H1 (cell line): ENCODE measurements around the gene OR52A5. TPM values are rescaled to one million over a fixed set of nuclear protein-coding genes. Genes with fewer than 3 reads are reported as not detected.

Experiments
- CTCF ChIA-PET: fragments of 300-600 bp; sonication (Branson Sonifier 250); formaldehyde crosslinking; loops from one replicate; lab custom pipeline; 2021; ENCODE audit not compliant: partially characterized antibody; lab: Charles Lee
- POLR2A ChIA-PET: fragments of 300-600 bp; sonication (Branson Sonifier 250); formaldehyde crosslinking; loops from one replicate; lab custom pipeline; 2021; ENCODE audit warnings: inconsistent platforms; ENCODE audit not compliant: partially characterized antibody; lab: Charles Lee
- DNase-seq, 2 experiments: peaks; one replicate each; pipeline versions ENCODE4 v3.0.0 to v3.0.0-alpha.2; 2010 to 2022; ENCODE audit warnings: low spot score in 2 of 2, low read depth in 1 of 2, mixed read lengths in 1 of 2
- FAIRE-seq: peaks from 2 replicates; lab custom pipeline; 2011; peaks lifted over from hg19 to GRCh38; lab: Jason Lieb, UNC
- H2AFZ ChIP-seq: 2 replicates; pipeline ENCODE4 v1.8.1; 2012; ENCODE audit warnings: low read length, inconsistent platforms
- H2AK5ac ChIP-seq: 2 replicates; pipeline ENCODE4 v1.6.1; 2013; ENCODE audit warnings: low read depth, low read length
- H2BK120ac ChIP-seq: replicated peaks from 2 replicates; pipeline ENCODE3; 2013; ENCODE audit warnings: low read depth, low read length, inconsistent platforms
- H2BK12ac ChIP-seq: 2 replicates; pipeline ENCODE4 v1.6.1; 2013; ENCODE audit warnings: low read depth, low read length
- H2BK15ac ChIP-seq: 2 replicates; pipeline ENCODE4 v1.6.1; 2013; ENCODE audit warnings: low read length
- H2BK20ac ChIP-seq: 2 replicates; pipeline ENCODE4 v1.6.1; 2013; ENCODE audit warnings: low read length
- H2BK5ac ChIP-seq: 2 replicates; pipeline ENCODE4 v1.6.1; 2013; ENCODE audit warnings: low read depth, low read length
- H3K14ac ChIP-seq: 2 replicates; pipeline ENCODE4 v1.6.1; 2013; ENCODE audit warnings: inconsistent platforms; ENCODE audit not compliant: insufficient read length
- H3K18ac ChIP-seq: 2 replicates; pipeline ENCODE4 v1.6.1; 2013; ENCODE audit warnings: low read length; ENCODE audit errors: extremely low read depth
- H3K23ac ChIP-seq: 2 replicates; pipeline ENCODE4 v1.6.1; 2013; ENCODE audit warnings: inconsistent platforms; ENCODE audit not compliant: insufficient read length
- H3K23me2 ChIP-seq: 2 replicates; pipeline ENCODE4 v1.6.1; 2013; ENCODE audit warnings: low read depth, low read length
- H3K27ac ChIP-seq: 2 replicates; pipeline ENCODE4 v1.6.1; 2011; ENCODE audit warnings: low read depth, low read length, inconsistent platforms
- H3K27me3 ChIP-seq, 4 experiments: replicated peaks in 1 of 4; 1 replicate in 1 of 4; 2 replicates in 3 of 4; pipeline versions ENCODE4 v1.6.1 to v1.8.1; 2011 to 2013; ENCODE audit warnings: low read length in 3 of 4, mild to moderate bottlenecking in 3 of 4, inconsistent platforms in 2 of 4, mixed read lengths in 2 of 4, moderate library complexity in 1 of 4; ENCODE audit not compliant: control insufficient read depth in 3 of 4, insufficient read depth in 3 of 4; ENCODE audit errors: extremely low read depth in 1 of 4
- H3K36me3 ChIP-seq, 4 experiments: 2 replicates each; pipeline versions ENCODE4 v1.6.1 to v1.8.1; 2011 to 2013; ENCODE audit warnings: mild to moderate bottlenecking in 4 of 4, low read length in 3 of 4, moderate library complexity in 2 of 4, control low read depth in 1 of 4, inconsistent platforms in 1 of 4; ENCODE audit not compliant: insufficient read depth in 4 of 4, control insufficient read depth in 2 of 4
- H3K4ac ChIP-seq: replicated peaks from 2 replicates; pipeline ENCODE3; 2013; ENCODE audit warnings: low read length, low read depth, mixed read lengths, inconsistent platforms; ENCODE audit not compliant: insufficient read length
- H3K4me1 ChIP-seq, 4 experiments: replicated peaks in 1 of 4; 1 replicate in 1 of 4; 2 replicates in 3 of 4; pipeline versions ENCODE4 v1.6.1 to v1.8.1; 2011 to 2013; ENCODE audit warnings: low read length in 3 of 4, inconsistent platforms in 2 of 4, mixed read lengths in 1 of 4; ENCODE audit not compliant: insufficient read depth in 4 of 4, control insufficient read depth in 3 of 4
- H3K4me2 ChIP-seq, 2 experiments: 2 replicates each; pipeline versions ENCODE4 v1.6.1 to v1.8.1; 2011 to 2013; ENCODE audit warnings: low read depth in 2 of 2, low read length in 2 of 2, control low read depth in 1 of 2, inconsistent platforms in 1 of 2, mild to moderate bottlenecking in 1 of 2; ENCODE audit not compliant: insufficient read depth in 1 of 2
- H3K4me3 ChIP-seq, 4 experiments: fragments of 200-600, 300-600 bp in 1 of 4; sonication (generic), shearing (Covaris generic), sonication (Bioruptor Twin) in 1 of 4; 2 replicates each; pipeline versions ENCODE4 v1.5.1 to v1.8.1; 2011 to 2016; ENCODE audit warnings: low read length in 4 of 4, low read depth in 3 of 4, control low read depth in 2 of 4, inconsistent platforms in 2 of 4, mild to moderate bottlenecking in 2 of 4, mixed read lengths in 1 of 4, moderate library complexity in 1 of 4; ENCODE audit not compliant: insufficient read depth in 2 of 4; ENCODE audit errors: extremely low read depth in 1 of 4
- H3K56ac ChIP-seq: replicated peaks from 2 replicates; pipeline ENCODE3; 2013; ENCODE audit warnings: low read depth, mild to moderate bottlenecking, mixed read lengths, low read length, inconsistent platforms; ENCODE audit not compliant: insufficient read length
- H3K79me1 ChIP-seq: 2 replicates; pipeline ENCODE4 v1.6.1; 2013; ENCODE audit warnings: low read depth, low read length, control low read depth
- H3K79me2 ChIP-seq, 2 experiments: 2 replicates each; pipeline versions ENCODE4 v1.6.1 to v1.8.1; 2012 to 2013; ENCODE audit warnings: low read length in 2 of 2, mild to moderate bottlenecking in 2 of 2, inconsistent platforms in 1 of 2; ENCODE audit not compliant: insufficient read depth in 2 of 2, control insufficient read depth in 1 of 2
- H3K9ac ChIP-seq, 4 experiments: replicated peaks in 1 of 4; 1 replicate in 1 of 4; 2 replicates in 3 of 4; pipeline versions ENCODE4 v1.6.1 to v1.8.1; 2011 to 2013; ENCODE audit warnings: low read depth in 3 of 4, low read length in 3 of 4, control low read depth in 2 of 4, mild to moderate bottlenecking in 2 of 4, moderate library complexity in 2 of 4, inconsistent platforms in 1 of 4; ENCODE audit errors: extremely low read depth in 1 of 4
- H3K9me3 ChIP-seq, 2 experiments: 2 replicates each; pipeline versions ENCODE4 v1.6.1 to v1.8.1; 2012 to 2013; ENCODE audit warnings: mild to moderate bottlenecking in 2 of 2, moderate library complexity in 2 of 2, control low read depth in 1 of 2, inconsistent platforms in 1 of 2, low read depth in 1 of 2, low read length in 1 of 2, mixed read lengths in 1 of 2; ENCODE audit not compliant: insufficient read depth in 2 of 2
- H4K20me1 ChIP-seq, 2 experiments: replicated peaks in 1 of 2; 2 replicates each; pipeline versions ENCODE3 to v1.8.1; 2011 to 2013; ENCODE audit warnings: inconsistent platforms in 2 of 2, low read length in 2 of 2, mild to moderate bottlenecking in 1 of 2; ENCODE audit not compliant: insufficient read depth in 2 of 2, control insufficient read depth in 1 of 2
- H4K5ac ChIP-seq: 2 replicates; pipeline ENCODE4 v1.6.1; 2013; ENCODE audit warnings: low read length, low read depth, mixed read lengths, inconsistent platforms; ENCODE audit not compliant: insufficient read length
- H4K8ac ChIP-seq: 2 replicates; pipeline ENCODE4 v1.8.0; 2013; ENCODE audit warnings: mild to moderate bottlenecking, moderate library complexity, low read length, inconsistent platforms; ENCODE audit not compliant: insufficient read depth; ENCODE audit errors: extremely low read depth
- H4K91ac ChIP-seq: replicated peaks from 2 replicates; pipeline ENCODE3; 2013; ENCODE audit warnings: low read length, mixed read lengths, inconsistent platforms; ENCODE audit not compliant: insufficient read length
- EP300 ChIP-seq, 2 experiments: IDR thresholded peaks; 1 replicate in 1 of 2; 2 replicates in 1 of 2; pipeline ENCODE4 v1.6.1; 2011 to 2012; ENCODE audit warnings: low read depth in 2 of 2, low read length in 2 of 2, mild to moderate bottlenecking in 2 of 2, borderline replicate concordance in 1 of 2, inconsistent platforms in 1 of 2, moderate library complexity in 1 of 2
- GTF2F1 ChIP-seq: IDR thresholded peaks from 2 replicates; pipeline ENCODE4 v1.6.1; 2012; ENCODE audit warnings: low read depth, low read length, improper control_type of control experiment, borderline replicate concordance
- POU5F1 ChIP-seq: IDR thresholded peaks from 2 replicates; pipeline ENCODE4 v1.6.1; 2011; ENCODE audit warnings: low read depth, mild to moderate bottlenecking, low read length, moderate library complexity
- RNF2 ChIP-seq: fragments of 200-900, 300-1000 bp; sonication (generic); IDR thresholded peaks from 2 replicates; pipeline ENCODE4 v1.7.1; 2016; ENCODE audit warnings: borderline replicate concordance, low read depth, mild to moderate bottlenecking, antibody characterized with exemption, low read length; ENCODE audit not compliant: poor library complexity, severe bottlenecking; ENCODE audit errors: missing control alignments
- RXRA ChIP-seq: IDR thresholded peaks from 2 replicates; pipeline ENCODE4 v1.6.1; 2011; ENCODE audit warnings: low read depth, mild to moderate bottlenecking, low read length, moderate library complexity; ENCODE audit not compliant: insufficient read depth
- SP2 ChIP-seq: IDR thresholded peaks from 2 replicates; pipeline ENCODE4 v1.6.1; 2012; ENCODE audit warnings: mild to moderate bottlenecking, low read length, inconsistent platforms
- SP4 ChIP-seq: IDR thresholded peaks from 2 replicates; pipeline ENCODE4 v1.6.1; 2012; ENCODE audit warnings: low read length, inconsistent platforms
- ZNF274 ChIP-seq: IDR thresholded peaks from 2 replicates; pipeline ENCODE4 v1.7.0; 2012; ENCODE audit warnings: low read length, borderline replicate concordance; ENCODE audit errors: extremely low read depth
- polyA plus RNA-seq, 7 experiments: library from polyadenylated mRNA; depleted of rRNA in 3 of 7; stranded (reverse) in 5 of 7; unstranded in 2 of 7; fragments of >200 nt in 5 of 7; fragments of 200-250 nt in 2 of 7; gene quantifications; 1 replicate in 5 of 7; 2 replicates in 1 of 7; 4 replicates in 1 of 7; pipeline versions ENCODE4 v1.2.1 to v1.2.3, GENCODE V29; 2011 to 2013; ENCODE audit warnings: missing spikeins in 2 of 7, mixed read lengths in 2 of 7
- total RNA-seq: library from RNA; stranded (reverse); fragmentation: NEBNext Ultra II Directional; extraction: Animal tissue kit (Norgen Biotek cat#: 25700); gene quantifications from 2 replicates; pipeline ENCODE4 v1.2.1, GENCODE V29; 2021
- TF ChIP-seq, protein P1 (sequence below): IDR thresholded peaks from 2 replicates; pipeline ENCODE4 v1.6.1; 2012; ENCODE audit warnings: inconsistent platforms

Gene OR52A5
- total and polyA plus RNA-seq, 2 of the 8 experiments (the other 6 are each of a cell fraction or from before 2014, with no cell fraction given): 0.02 to 0.11 TPM

GRCh38 chr11:5107285-5107684 lies 30.9 kb downstream of the OR52A5 start (continued):
- no peak for TF ChIP-seq RNF2

GRCh38 chr11:5103066-5103465 lies 35.1 kb downstream of the OR52A5 start:
- Histone ChIP-seq H3K27ac (no peak overlapping the region), H3K9ac (no peak overlapping the region), H4K5ac (no peak overlapping the region), H4K91ac (no peak overlapping the region), H2AK5ac (no peak overlapping the region), H3K9me3 (no peaks in the 10 kb centered on the region), H3K14ac (no peak overlapping the region), H3K23ac (no peak overlapping the region), H2BK120ac (no peak overlapping the region), H3K27me3 (no peaks in the 10 kb centered on the region), H3K23me2 (no peaks in the 10 kb centered on the region; the same call in 1 of the 2 replicates), H3K4me2 (no peak overlapping the region), H3K56ac (no peak overlapping the region), H4K8ac (no peak overlapping the region), H2BK12ac (no peak overlapping the region), H3K79me1 (no peaks in the 10 kb centered on the region), H3K4ac (no peak overlapping the region), H2BK15ac (no peak overlapping the region), H3K18ac (no peak overlapping the region), H2AFZ (no peak overlapping the region), H2BK20ac (no peak overlapping the region), H3K4me1 (no peaks in the 10 kb centered on the region), H4K20me1 (no peaks in the 10 kb centered on the region), H3K79me2 (no peaks in the 10 kb centered on the region), H3K4me3 (no peak overlapping the region), H2BK5ac (no peak overlapping the region), H3K36me3 (no peaks in the 10 kb centered on the region)
- POLR2A ChIA-PET: no interaction called here
- no peak for FAIRE-seq
- TF ChIP-seq SP2 (no peak), RXRA (no peak), GTF2F1 (no peak), POU5F1 (no peak), ZNF274 (no peak), EP300 (IDR thresholded peaks at IDR 0.05; ENCODE audit: borderline replicate concordance in 1 of 2, low read depth in 2 of 2, low read length in 2 of 2) (no peak), SP4 (no peak)
- TF ChIP-seq, protein P1, sequence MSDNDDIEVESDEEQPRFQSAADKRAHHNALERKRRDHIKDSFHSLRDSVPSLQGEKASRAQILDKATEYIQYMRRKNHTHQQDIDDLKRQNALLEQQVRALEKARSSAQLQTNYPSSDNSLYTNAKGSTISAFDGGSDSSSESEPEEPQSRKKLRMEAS: no peak
- DNase-seq: no peak
- CTCF ChIA-PET: no interaction called here
